Hematopoietic multipotent progenitor cell treated with erythropoietin and hydrocortisone succinate and interleukin-3 and kit ligand, for 15 days (in vitro differentiated cells): Measurements from ENCODE around the gene ESPNL.
"Not testable (repeated sequence)": the region's sequence is repeated elsewhere in the genome, so short reads cannot be mapped to it uniquely, and the experiment has no call there.

Experiments used
- DNase-seq: peaks from one replicate; pipeline ENCODE4 v3.0.0-alpha.2; 2015; ENCODE audit warnings: low spot score

ESPNL gene

DNA sequence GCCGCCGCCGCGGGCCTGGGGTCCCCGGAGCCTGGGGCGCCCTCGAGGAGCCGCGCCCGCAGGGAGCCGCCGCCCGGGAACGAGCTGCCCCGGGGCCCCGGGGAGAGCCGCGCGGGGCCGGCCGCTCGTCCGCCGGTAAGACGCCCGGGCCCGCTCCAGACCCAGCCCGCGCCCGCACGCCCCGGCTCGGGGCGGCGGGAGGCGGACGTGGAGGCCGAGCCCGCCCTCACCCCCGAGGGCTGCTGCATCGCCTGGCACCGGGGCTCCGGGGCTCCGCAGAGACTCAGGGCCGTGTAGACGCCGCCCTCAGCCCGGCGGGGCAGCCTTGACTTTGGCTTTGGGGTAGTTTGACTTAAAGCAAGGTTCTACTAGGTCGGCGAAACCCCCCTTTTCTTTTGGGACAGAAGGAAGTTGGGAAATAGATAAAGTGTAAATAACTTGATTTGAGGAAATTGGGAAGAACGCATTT lies 59.0 kb downstream of the ESPNL start:
- DNase-seq, result peak; percentile 58

DNA sequence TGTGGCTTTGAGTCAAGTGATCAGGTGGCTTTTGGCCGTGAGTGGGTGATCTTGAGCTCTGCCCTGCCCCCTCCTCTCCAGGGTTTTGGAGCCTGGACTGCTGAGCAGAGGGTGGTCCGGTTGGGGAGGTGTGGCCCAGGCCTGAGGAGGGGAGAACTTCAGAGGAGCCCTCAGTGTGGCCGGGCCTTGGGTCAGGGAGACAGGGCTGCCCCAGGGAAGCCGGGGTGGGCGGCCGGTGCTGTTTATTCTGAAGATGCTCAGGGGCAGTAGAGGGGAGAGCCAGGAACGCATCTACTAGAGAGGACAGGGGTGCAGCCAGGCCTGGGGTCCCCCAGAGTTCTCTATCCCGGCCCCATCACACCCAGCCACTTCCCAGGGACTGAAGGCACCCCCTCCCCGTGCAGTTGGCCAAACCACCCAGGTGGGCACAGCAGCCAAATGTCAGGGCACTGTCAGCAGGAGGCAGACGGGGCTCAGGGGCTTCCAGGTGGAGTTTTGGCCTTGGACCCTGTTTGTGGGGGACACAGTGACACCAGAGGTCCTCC lies 59.6 kb downstream of the ESPNL start:
- DNase-seq, result peak; percentile 52

DNA sequence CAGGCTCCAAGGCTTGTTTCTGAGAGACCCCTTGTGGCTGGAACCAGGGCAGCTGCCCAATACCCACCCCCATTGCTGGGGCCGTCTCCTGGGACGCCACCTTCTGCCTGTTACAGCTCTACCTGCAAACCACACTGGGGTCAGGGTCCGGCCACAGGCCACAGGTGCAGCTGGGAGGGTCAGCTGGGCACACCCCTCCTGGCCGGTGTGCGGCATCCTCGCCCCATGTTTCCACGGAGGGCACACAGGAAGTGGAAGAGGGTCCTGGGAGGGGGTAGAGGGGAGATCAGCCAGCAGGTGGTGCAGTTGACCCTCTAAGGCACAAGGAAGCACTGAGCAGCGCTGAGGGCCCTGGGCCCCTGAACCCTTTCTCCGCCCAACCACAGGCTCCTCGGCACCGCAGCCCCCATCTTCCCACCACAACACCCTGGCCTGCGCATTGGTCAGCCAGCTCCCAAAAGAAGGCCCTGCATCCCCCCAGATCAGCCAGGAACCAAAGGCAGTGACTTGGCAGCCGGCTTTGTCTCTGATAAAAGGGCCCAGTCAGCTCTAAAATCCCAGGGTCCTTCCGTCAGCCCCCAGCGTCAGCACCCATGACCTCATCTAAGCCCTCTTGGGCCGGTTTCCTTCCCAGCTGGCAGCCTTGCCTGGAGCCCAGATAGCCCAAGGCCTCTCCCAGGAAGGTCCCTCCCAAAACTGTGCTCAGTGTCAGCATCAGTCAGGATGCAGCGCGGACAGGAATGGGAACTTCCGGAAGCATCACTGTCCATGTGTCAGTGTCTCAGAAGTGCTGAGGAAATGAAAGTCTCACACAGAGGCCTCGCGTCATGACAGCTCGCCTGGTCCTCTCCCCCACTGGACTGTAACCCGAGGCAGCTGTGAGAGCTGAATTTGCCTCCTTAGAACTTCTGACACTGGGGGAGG lies 60.3 kb downstream of the ESPNL start:
- peak; percentile 78 for DNase-seq

DNA sequence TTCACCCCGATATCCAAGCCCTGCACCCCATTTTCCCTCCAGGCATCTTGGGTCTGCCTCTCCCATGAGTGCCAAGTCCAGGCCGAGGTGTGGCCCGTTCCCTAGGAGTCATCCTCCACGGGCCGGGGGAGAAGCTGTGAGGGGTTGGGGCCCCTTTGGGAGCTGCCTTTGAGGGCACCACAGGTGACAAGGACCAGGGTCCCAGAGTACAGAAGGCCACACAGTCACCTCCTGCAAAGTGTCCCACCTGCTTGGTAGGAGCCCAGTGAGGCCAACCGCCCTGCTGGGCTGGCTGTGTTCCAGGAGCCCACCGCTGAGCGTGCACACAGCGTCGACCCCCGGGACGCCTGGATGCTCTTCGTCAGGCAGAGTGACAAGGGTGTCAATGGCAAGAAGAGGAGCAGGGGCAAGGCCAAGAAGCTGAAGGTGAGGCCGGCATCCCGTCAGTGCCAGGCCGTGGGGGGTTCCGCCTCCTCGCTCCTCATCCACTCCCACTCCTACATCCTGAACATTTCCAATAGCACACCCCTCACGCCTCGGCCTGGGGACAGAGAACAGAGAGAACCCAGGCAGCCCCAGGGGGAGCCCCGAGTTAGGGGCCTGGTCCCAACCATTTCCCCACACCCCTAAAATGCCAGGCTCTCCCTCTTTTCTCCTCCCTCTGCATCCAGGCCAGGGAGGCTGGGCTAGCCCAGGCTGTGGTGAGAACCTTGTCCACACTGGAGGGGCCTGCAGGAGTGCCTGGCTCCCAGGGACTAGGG lies 61.3 kb downstream of the ESPNL start:
- DNase-seq, result peak; percentile 25

DNA sequence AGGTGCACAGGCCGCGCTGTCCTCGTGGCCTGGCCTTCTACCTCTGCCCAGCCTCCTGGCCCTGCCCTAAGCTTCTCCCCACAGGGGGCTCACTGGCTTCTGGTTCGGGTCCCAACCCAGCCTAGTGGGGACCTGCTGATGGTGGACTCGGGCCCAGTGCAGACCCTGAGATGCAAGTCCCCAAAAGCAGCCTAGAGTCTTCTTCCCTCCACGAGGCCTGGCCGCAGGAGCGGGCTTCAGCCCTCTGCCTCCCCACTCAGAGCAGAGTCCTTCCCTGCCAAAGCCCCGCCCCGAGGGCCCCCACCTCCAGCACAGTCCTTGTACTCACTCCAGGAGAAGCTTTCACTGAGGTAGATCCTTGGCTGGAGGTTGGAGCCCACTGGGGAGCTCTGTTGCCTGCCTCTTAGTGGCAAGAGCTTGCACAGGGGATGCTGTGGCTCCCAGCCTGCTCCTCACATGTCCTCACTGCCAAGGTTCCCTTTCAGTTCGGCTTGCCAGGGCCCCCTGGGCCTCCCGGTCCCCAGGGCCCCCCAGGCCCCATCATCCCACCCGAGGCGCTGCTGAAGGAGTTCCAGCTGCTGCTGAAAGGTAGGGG lies 62.2 kb downstream of the ESPNL start:
- DNase-seq, result peak; percentile 64

DNA sequence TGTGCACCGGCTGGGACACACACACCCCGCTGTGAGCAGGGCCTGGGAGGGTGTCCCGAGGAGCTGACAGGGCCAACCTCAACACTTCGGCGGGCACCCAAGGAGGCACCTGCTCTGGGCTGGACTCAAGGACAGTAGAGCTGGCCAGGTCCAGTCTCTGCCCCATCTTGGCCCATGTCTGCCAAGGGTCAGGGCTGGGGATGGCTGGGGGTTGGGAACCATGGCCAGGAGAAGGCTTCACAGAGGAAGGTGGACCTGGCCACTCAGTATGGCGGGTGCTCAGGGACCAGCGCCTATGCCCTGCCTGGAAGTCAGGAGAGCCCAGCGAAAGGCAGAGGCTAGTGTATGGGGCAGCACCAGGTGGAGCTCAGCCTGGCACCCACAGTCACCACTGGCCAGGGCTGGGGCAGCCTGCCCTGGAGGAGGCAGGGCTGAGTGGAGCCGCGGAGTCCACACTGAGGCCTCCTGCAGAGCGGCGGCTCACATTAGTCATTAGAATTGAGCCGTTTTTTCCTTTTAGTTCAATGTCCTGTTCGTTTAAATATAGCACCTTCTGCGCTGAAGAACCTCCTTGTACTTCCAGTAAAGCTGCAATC lies 62.8 kb downstream of the ESPNL start:
- DNase-seq, result peak; percentile 59

DNA sequence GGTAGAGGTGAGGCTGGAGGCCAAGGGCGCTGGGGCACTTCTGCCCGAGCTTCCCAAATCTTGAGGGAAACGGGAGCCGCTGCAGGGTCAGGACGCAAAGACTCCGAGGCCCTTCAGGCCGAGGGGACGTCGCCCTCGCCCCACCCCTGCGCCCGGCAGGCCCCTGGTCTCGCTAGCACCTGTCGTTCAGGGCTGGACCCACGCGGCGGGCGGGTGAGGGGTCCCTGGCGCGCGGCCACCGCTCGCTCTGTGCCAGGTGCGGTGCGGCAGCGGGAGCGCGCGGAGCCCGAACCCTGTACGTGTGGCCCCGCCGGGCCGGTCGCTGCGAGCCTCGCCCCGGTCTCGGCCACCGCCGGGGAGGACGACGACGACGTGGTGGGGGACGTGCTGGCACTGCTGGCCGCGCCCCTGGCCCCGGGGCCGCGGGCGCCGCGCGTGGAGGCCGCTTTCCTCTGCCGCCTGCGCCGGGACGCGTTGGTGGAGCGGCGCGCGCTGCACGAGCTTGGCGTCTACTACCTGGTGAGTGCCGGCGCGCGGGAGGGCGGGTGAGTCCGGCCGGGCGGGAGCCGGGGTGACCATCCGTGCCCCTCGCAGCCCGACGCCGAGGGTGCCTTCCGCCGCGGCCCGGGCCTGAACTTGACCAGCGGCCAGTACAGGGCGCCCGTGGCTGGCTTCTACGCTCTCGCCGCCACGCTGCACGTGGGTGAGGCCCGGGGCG lies 63.5 kb downstream of the ESPNL start:
- DNase-seq, result peak; percentile 58

DNA sequence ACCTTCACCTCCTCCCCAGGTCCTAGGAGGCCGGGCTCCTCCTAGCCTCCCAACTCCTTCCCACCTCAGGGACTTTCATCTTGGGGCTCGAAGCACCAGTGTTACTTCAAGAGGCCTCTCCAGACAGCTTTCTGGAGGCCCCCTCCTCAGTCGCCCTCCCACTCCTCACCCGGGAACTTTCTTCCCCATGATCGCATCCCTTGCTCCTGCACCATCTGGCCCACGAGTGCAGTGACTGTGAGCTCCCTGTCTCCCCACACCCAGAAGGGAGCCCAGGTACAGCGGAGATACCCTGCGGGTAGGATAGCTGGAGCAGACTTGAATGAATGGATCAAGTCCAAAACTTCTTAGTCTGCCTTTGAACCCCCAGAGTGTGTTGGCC lies 64.8 kb downstream of the ESPNL start:
- DNase-seq, result peak; percentile 30

DNA sequence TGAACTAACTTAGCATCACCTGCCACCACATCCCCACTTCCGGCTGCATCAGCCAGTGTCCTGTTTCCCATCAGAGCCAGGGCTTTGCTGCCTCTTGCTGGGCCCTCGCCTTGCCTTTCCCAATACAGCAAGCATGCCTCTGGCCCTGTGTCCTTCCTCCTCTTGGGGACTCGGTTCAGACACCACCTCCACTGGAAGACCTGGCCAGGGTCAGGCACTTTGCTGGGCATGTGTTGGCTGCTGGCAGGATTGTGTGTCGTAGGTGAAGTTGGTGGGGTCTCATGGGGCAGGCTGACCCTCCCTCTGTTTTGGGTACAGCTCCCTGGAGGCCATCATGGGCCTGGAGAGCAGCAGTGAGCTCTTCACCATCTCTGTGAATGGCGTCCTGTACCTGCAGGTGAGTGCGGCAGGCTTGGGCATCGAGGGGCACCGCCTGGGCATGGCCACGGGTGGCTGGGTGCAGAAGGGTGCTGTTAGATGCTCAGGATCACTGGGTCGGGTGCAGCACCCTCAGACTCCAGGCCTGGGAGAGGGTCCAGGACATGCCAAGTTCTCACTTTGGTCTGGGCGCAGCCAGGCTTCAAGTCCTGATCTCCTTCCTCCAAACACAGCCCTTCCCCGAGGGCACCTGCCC lies 65.3 kb downstream of the ESPNL start:
- DNase-seq, result peak; percentile 21

DNA sequence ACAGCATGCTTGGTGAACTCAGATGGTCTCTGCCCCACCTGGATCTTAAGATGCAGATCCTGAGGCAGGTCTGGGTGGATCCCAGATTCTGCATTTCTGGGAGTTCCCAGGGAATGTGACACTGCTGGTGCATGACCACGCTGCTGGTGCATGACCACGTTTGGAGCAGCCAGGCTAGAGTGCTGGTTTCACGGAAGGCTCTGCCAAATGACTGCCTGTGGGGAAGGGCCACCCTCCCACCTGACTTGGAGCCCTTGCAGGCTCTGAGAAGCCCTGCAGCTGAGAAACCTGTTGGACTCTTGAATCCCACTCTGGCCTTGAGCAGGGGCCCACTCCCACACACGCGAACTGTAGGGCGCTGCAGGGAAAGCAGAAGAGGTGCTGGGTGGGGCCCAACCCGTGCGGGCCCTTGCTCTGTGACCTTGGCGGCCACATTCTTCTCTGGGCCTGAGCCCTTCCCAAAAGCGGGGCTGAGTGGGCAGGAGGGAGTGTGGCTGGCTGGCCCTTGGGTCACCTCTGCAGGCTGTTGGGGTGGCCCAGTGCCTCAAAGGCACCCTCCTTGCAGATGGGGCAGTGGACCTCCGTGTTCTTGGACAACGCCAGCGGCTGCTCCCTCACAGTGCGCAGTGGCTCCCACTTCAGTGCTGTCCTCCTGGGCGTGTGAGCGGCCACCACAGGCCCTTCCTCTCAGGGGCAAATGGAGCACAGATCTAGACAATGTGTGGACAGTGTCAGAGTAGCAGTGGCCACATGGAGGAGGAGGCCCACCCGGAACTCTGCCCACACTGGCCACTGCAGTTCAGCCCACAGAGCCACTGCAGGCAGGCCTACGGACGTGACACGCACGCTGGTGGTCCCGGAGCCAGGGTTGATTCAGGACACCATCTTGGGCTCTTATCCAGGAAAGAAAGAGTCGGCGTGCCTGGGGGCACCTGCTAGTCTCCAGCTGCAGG lies 66.5 kb downstream of the ESPNL start:
- DNase-seq, result peak; percentile 37

DNA sequence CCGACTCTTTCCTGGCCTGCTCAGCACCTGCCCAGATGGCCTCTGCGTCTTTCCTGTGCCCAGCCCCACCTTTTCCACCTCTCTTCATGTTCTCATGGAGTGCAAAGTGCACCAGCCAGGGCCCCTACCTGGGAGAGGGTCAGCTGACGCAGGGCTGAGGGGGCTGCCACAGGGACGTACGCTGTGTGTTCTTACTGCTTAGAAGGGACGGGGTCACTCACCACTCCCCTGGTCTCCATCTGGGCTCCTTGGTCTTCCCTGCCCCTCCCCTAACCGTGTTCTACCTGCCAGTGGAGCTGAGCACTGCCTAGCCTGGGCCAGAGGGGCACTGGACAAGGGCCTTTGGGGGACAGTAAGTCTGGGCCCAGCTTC lies 67.2 kb downstream of the ESPNL start:
- no peak for DNase-seq

DNA sequence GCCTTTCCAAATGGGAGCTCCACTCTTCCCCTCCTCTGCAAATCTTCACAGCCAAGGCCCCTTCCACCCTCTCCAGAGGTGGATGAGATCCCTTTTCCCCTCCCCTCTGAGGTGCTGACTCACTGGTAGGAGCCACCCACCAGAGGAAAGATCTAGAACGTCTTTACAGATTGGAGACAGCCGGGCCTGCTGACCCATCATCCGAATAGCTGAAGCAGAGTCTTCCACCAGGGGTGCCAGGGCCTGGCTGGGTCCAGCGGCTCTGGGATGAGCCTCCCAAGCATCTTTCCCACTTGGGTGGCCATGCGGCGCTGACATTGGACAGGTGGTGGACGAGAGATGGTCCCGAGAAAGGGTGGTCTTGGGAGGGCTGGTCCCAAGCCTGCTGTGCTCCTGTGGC lies 67.6 kb downstream of the ESPNL start:
- peak; percentile 75 for DNase-seq

DNA sequence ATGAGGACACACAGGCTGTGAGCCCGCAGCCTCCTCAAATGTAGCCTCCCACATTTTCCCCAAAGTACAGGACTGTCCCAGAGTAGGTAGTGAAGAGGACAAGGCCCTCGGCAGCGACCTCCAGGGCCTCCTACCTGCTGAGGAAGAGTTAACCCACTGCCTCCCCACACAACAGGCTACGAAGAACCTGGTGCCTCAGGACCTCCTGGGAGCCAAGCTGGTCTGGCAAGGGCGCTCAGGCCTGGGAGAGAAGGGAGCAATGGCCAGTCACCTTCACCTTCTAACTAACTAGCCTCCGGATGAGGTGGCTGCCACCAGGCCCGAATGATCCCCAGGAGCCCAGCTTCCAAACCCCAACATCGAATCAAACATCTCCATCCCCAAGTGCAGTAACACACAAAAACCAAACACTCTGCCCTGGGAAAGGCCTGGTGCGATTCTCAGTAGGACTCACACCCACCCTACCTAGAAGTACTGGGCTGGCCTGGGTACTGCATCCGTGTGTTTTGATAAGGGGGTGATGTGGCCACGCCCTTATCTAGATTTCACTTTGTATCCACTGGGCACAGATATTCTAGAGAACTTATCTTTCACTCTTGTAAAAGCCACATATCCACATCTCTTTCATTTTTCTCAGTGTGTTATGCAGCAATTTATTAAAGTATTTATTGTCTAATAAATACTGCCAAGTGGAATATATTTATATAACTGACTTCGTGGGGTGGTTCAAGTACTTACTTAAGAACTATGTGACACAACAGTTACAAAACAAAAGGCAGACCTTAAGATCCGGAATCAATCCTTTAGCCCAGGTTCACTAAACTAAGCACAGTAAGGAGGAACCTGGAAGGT lies 68.3 kb downstream of the ESPNL start:
- peak; percentile 95 for DNase-seq

DNA sequence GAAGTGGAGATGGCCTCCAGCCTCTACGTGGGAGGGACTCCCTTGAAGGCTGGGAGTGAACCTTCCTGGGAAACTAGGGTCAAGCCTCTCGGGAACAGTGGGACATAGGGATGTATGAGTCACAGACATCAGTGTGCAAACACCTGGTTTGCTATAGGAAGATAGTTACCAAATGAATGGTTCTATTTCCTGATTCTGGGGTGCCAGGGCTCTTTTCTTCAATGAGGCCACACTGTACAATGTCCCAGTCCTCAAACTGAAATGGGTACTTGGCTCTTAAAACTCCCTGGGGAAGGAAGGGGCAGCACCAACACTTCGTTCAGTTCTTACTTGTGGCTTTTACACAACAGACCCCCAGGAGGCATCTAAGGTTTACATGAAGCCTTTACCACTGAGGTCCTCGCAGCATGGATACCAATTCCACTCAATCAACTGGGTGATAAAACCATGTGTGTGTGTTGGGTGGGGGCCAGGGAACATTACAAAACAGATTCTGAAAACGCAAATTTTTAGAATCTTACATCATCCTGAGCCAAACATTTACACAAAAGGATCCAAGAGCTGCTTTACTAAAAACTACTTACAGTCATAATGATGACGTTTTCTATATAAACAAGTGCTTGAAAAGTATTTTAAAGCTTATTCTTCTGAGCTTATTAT lies 69.0 kb downstream of the ESPNL start:
- peak; percentile 94 for DNase-seq

DNA sequence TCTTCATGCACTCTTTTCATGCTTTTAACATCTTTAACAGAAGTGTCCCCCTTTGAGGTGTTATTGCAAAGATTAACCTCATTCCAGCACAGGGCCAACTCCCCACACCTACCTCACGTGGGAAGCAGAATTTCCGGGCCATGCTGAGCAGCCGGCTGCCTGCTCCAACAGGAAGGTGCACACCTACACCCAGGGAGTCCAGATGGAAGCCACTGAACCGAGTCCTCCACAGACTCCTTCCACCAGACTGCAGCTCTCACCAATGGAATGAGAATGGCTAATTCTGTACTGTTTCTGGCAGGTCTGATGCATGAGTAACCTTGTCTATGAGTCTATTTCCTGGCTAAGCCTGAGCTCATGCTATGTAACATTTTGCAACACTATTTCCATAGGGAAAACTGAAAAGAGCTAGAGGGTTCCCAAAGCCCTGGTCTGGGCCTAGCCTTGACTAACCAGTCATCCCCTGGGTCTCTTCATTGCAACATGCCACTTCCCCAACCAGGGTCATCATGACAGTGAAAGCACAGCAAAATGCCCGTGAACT lies 69.6 kb downstream of the ESPNL start:
- DNase-seq, result no peak

DNA sequence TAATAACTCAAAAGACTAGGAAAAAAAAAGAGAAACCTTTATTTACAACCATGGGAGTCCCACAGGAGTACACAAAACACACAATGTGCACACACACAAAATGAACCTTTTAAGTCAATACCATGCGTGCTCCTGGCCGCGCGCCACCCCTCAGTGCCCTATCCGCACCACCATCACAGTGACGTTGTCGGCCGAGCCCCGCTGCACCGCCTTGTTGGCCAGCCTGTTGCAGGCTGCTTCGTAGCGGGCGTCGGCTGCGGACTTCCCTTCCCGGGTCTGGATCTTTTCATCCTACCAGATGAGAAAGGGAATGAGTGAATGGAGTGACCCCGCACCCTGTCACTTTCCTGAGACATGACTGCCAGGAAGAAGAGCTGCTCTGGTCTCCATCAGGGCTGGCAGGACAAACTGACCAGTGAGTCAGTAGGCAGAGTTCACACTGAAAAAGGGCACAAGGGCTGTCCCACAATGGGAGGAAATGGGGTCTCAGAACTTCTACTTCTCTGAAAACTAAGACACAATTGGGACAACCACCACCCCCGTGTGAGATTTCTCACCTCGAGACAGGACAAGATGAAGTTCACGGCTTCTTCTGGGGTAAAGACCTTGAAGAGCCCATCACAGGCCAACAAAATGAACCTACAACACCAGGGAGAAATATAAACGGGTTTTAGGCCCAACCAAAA lies 70.4 kb downstream of the ESPNL start:
- DNase-seq, result peak; percentile 74

DNA sequence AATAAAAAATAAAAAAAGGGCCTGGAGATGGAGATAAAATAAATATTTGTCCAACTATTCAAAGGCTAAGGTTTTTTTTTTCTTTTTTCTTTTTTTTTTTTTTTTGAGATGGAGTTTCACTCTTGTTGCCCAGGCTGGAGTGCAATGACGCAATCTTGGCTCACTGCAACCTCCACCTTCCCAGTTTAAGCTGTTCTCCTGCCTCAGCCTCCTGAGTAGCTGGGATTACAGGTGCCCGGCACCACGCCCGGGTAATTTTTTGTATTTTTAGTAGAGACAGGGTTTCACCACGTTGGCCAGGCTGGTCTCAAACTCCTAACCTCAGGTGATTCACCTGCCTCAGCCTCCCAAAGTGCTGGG lies 70.9 kb downstream of the ESPNL start:
- not testable (repeated sequence) for DNase-seq
